Measurements from ENCODE around the gene GOPC.

GRCh38 chr6:117552618-117553017 lies 49.7 kb downstream of the GOPC start:
- TF ChIP-seq YY1 (IDR thresholded peaks at IDR 0.05; ENCODE audit: low read depth) (no peak), REST (IDR thresholded peaks at IDR 0.05; ENCODE audit: low read depth) (no peak), MAX (IDR thresholded peaks at IDR 0.05) (no peak), NFIC (IDR thresholded peaks at IDR 0.05) (no peak), ZBTB7A (IDR thresholded peaks at IDR 0.05; ENCODE audit: low read depth) (no peak), EGR1 (IDR thresholded peaks at IDR 0.05) (no peak), TCF12 (IDR thresholded peaks at IDR 0.05; ENCODE audit: low read depth) (no peak)
